NCI-H128 (cell line): ENCODE results near the gene UBE2S.
"Not testable (repeated sequence)": the region's sequence is repeated elsewhere in the genome, so short reads cannot be mapped to it uniquely, and the experiment has no call there.

Source experiments
- DNase-seq: peaks from one replicate; lab custom pipeline; 2025; ENCODE audit not compliant: unreplicated experiment; lab: John Stamatoyannopoulos, UW

UBE2S gene

GRCh38 chr19:55407550-55407799 is at the start of gene UBE2S:
TSS of gene UBE2S (minus strand) at chr19:55407788. CDS start at chr19:55407589, 199 bp downstream.
- not testable (repeated sequence) for DNase-seq

- no peak for DNase-seq
Measured at GRCh38 chr19:55456347-55456746, 48.8 kb upstream of the UBE2S start.

GRCh38 chr19:55455576-55456235 is 48.1 kb upstream of the UBE2S start:
- DNase-seq, result no peak

GRCh38 chr19:55454787-55455243 is 47.2 kb upstream of the UBE2S start:
- DNase-seq, result no peak

GRCh38 chr19:55453511-55454260 is 46.1 kb upstream of the UBE2S start:
- no peak for DNase-seq

- DNase-seq, result peak; percentile 74
Measured at GRCh38 chr19:55452749-55453346, 45.3 kb upstream of the UBE2S start.

- no peak for DNase-seq
Measured at GRCh38 chr19:55451965-55452748, 44.6 kb upstream of the UBE2S start.

GRCh38 chr19:55451163-55451964 is 43.8 kb upstream of the UBE2S start:
- DNase-seq, result no peak

- DNase-seq, result no peak
Measured at GRCh38 chr19:55449469-55449868, 41.9 kb upstream of the UBE2S start.

GRCh38 chr19:55448175-55448490 is 40.5 kb upstream of the UBE2S start:
- DNase-seq, result not testable (repeated sequence)

- no peak for DNase-seq
Measured at GRCh38 chr19:55447421-55448174, 40.0 kb upstream of the UBE2S start.

GRCh38 chr19:55446060-55446459 is 38.5 kb upstream of the UBE2S start:
- DNase-seq, result no peak

GRCh38 chr19:55444646-55445045 is 37.1 kb upstream of the UBE2S start:
- DNase-seq, result no peak

- DNase-seq, result no peak
Measured at GRCh38 chr19:55443824-55444480, 36.4 kb upstream of the UBE2S start.

- no peak for DNase-seq
Measured at GRCh38 chr19:55443045-55443823, 35.6 kb upstream of the UBE2S start, which contains the start of gene SHISA7. TSS of gene SHISA7 (minus strand) at chr19:55443300. CDS start at chr19:55442863, 437 bp downstream.

- no peak for DNase-seq
Measured at GRCh38 chr19:55442372-55442961, 34.9 kb upstream of the UBE2S start.

GRCh38 chr19:55441692-55442321 is 34.2 kb upstream of the UBE2S start:
- DNase-seq, result peak; percentile 12

GRCh38 chr19:55441319-55441691 is 33.7 kb upstream of the UBE2S start:
- no peak for DNase-seq
